Osteoblast (primary cell): ENCODE measurements around the gene GADD45G. TPM values are rescaled to one million over a fixed set of nuclear protein-coding genes. Genes with fewer than 3 reads are reported as not detected.

Source experiments
- DNase-seq: peaks from one replicate; pipeline ENCODE4 v3.0.0; 2011; ENCODE audit warnings: low spot score, mixed read lengths; ENCODE audit not compliant: insufficient read length; ENCODE audit errors: missing footprints
- H2AFZ ChIP-seq: 2 replicates; pipeline ENCODE4 v1.6.0; 2011; ENCODE audit warnings: mild to moderate bottlenecking, low read length
- H3K27ac ChIP-seq: 2 replicates; pipeline ENCODE4 v1.5.1; 2011; ENCODE audit warnings: mild to moderate bottlenecking, low read depth, low read length, moderate library complexity
- H3K27me3 ChIP-seq: 2 replicates; pipeline ENCODE4 v1.6.0; 2012; ENCODE audit warnings: mild to moderate bottlenecking, control low read depth, inconsistent platforms, low read length, moderate library complexity; ENCODE audit not compliant: insufficient read depth
- H3K36me3 ChIP-seq: 2 replicates; pipeline ENCODE4 v1.5.1; 2011; ENCODE audit warnings: mild to moderate bottlenecking, low read length, control low read depth, moderate library complexity; ENCODE audit not compliant: insufficient read depth
- H3K4me1 ChIP-seq: 2 replicates; pipeline ENCODE4 v1.5.1; 2011; ENCODE audit warnings: mild to moderate bottlenecking, low read length, control low read depth, moderate library complexity; ENCODE audit not compliant: insufficient read depth
- H3K4me2 ChIP-seq: 2 replicates; pipeline ENCODE4 v1.6.0; 2011; ENCODE audit warnings: mild to moderate bottlenecking, low read length; ENCODE audit not compliant: insufficient read depth
- H3K4me3 ChIP-seq: fragments of 200-600 bp; sonication (generic); 3 replicates; pipeline ENCODE4 v1.5.1; 2012; ENCODE audit warnings: mild to moderate bottlenecking, low read length, inconsistent platforms; ENCODE audit not compliant: insufficient read depth
- H3K79me2 ChIP-seq: 2 replicates; pipeline ENCODE4 v1.6.0; 2012; ENCODE audit warnings: mild to moderate bottlenecking, low read length, control low read depth, inconsistent platforms; ENCODE audit not compliant: insufficient read depth
- H3K9me3 ChIP-seq: 2 replicates; pipeline ENCODE4 v1.5.1; 2011; ENCODE audit warnings: low read depth, low read length, control low read depth
- H4K20me1 ChIP-seq: 2 replicates; pipeline ENCODE4 v1.6.0; 2012; ENCODE audit warnings: mild to moderate bottlenecking, low read length, control low read depth; ENCODE audit not compliant: insufficient read depth
- total RNA-seq: library from RNA; depleted of rRNA; stranded (reverse); fragments of >200 nt; gene quantifications from 2 replicates; pipeline ENCODE4 v1.2.3, GENCODE V29; 2012
- TF ChIP-seq, protein P1 (sequence below): IDR thresholded peaks from 2 replicates; pipeline ENCODE4 v1.5.1; 2011; ENCODE audit warnings: mild to moderate bottlenecking, low read depth, low read length, moderate library complexity; ENCODE audit errors: extremely low read depth

Gene GADD45G
- total RNA-seq, 1 donor: under 0.01 TPM

DNA sequence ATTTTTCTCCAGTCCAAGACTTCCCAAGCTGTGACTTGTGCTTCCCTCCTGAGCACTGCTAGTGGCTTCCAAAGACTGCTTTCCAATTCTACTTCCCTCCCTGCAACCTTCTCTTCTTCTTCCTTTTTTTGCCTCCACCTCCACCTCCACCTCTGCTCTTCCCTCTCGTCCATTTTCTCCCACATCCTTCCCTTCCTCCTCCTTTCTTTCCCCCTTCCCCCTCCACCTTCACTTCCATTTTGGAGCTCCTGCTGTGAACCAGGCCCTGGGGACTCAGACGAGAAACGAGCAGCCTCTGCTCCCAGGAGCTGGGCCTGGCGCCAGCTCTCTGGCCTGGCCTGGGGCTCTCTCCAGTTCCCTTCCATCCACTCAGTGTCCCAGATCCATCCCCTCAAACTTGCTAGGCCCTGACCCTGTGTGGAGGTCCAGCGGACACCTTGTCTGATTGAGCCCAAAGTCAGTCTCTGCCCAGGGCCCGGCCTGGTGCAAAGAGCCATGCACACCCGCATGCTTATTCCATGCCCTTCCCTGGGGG, 5.6 kb downstream of the GADD45G start:
- peak; percentile 9 for DNase-seq
- Histone ChIP-seq H3K4me2 (no peak overlapping the region), H3K27ac (no peak overlapping the region), H3K9me3 (no peaks in the 10 kb centered on the region), H3K27me3 (peaks cover 3% of the 10 kb centered on the region), H3K79me2 (no peaks in the 10 kb centered on the region), H3K4me3 (no peak overlapping the region), H3K4me1 (no peaks in the 10 kb centered on the region), H4K20me1 (no peaks in the 10 kb centered on the region), H2AFZ (no peak overlapping the region), H3K36me3 (no peaks in the 10 kb centered on the region)
- TF ChIP-seq, protein P1, sequence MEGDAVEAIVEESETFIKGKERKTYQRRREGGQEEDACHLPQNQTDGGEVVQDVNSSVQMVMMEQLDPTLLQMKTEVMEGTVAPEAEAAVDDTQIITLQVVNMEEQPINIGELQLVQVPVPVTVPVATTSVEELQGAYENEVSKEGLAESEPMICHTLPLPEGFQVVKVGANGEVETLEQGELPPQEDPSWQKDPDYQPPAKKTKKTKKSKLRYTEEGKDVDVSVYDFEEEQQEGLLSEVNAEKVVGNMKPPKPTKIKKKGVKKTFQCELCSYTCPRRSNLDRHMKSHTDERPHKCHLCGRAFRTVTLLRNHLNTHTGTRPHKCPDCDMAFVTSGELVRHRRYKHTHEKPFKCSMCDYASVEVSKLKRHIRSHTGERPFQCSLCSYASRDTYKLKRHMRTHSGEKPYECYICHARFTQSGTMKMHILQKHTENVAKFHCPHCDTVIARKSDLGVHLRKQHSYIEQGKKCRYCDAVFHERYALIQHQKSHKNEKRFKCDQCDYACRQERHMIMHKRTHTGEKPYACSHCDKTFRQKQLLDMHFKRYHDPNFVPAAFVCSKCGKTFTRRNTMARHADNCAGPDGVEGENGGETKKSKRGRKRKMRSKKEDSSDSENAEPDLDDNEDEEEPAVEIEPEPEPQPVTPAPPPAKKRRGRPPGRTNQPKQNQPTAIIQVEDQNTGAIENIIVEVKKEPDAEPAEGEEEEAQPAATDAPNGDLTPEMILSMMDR: no peak

DNA sequence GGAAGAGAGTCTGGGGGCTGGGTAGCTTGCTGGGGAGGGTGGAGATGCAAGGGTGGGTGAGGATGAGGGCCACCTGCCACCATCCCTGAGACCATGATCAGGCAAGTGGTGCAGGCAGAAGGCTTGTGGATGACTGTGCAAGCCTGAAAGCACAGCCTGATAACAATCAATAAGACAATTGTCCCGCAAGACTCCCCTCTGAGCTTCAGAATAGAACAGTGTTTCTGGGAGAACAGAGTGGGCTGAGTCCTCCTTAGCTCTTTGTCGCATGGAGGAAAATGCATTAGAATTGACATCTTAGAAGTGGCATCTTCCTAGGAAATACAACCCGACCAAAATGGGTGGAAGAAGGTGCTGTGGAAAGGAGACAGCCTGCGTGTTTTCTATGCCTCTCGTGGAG, 6.6 kb downstream of the GADD45G start:
- Histone ChIP-seq H3K4me3 (no peak overlapping the region), H3K9me3 (no peaks in the 10 kb centered on the region), H3K27me3 (peaks cover 3% of the 10 kb centered on the region), H2AFZ (no peak overlapping the region), H3K4me1 (no peaks in the 10 kb centered on the region), H3K27ac (no peak overlapping the region), H3K36me3 (no peaks in the 10 kb centered on the region), H3K4me2 (no peak overlapping the region), H4K20me1 (no peaks in the 10 kb centered on the region), H3K79me2 (no peaks in the 10 kb centered on the region)
- TF ChIP-seq, protein P1: no peak
- DNase-seq: peak; percentile 15

DNA sequence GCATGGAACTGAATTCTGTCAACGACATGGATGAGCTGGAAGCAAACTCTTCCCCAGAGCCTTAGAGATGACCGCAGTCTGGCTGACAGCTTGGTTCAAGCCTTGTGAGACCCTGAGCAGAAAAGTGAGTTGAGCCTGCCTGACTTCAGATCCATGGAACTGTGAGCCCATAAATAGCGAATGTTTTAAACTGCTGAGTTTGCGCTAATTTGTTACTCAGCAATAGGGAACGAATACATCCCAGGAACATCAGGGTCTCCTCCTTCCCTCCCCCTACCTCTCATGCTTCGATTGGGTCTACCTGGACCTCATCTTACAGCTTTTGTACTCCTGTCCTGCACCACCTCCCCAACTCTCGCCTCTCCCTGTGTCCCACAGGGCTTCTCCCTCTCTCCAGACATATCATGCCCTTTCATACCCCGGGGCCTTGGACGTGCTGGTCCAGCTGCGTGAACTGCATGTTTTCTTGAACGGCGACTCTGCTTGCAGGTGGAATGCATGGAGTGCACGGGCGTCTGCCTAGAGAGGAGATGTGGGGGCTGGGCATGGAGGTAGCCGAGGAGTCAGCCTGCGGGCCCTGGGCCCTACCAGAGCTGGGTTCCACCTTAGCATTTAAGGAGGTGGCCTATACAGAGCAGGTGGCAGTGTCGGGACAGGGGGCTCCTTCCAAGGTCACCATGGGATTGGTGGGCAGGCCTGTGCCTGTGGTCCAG, 7.9 kb downstream of the GADD45G start:
- peak; percentile 13 for DNase-seq

More for the DNA sequence above, 7.9 kb downstream of the GADD45G start:
- H3K79me2 ChIP-seq: no peaks in the 10 kb centered on the region
- H4K20me1 ChIP-seq: no peaks in the 10 kb centered on the region
- no peaks in the 10 kb centered on the region for H3K9me3 ChIP-seq
- H3K4me1 ChIP-seq: no peaks in the 10 kb centered on the region
- no peak overlapping the region for H3K4me3 ChIP-seq
- H3K27ac ChIP-seq: no peak overlapping the region
- H3K27me3 ChIP-seq: peaks cover 3% of the 10 kb centered on the region
- H3K4me2 ChIP-seq: no peak overlapping the region
- H2AFZ ChIP-seq: no peak overlapping the region
- TF ChIP-seq, protein P1: no peak
- no peaks in the 10 kb centered on the region for H3K36me3 ChIP-seq
